HepG2 (cell line): Measurements from ENCODE around the gene MTHFD1L. TPM values are rescaled to one million over a fixed set of nuclear protein-coding genes. Genes with fewer than 3 reads are reported as not detected.

Source experiments
- ASH2L ChIP-seq: fragments of 300-600, 200-600 bp; sonication (generic); IDR thresholded peaks from 2 replicates; pipeline ENCODE4 v1.7.0; 2017; ENCODE audit warnings: low read depth, mild to moderate bottlenecking, moderate library complexity, mixed read lengths, low read length; ENCODE audit not compliant: insufficient read length
- ATF7-NPFF ChIP-seq: sonication (generic); formaldehyde crosslinking; IDR thresholded peaks from 2 replicates; pipeline ENCODE4 v1.8.1; 2023; ENCODE audit warnings: mild to moderate bottlenecking, low read depth, missing genetic modification reagents, moderate library complexity
- CC2D1A ChIP-seq: sonication (generic); formaldehyde crosslinking; IDR thresholded peaks from 2 replicates; pipeline ENCODE4 v1.8.1; 2023; ENCODE audit warnings: mild to moderate bottlenecking, missing genetic modification reagents
- CREM ChIP-seq, 2 experiments: sonication (generic) in 1 of 2; formaldehyde crosslinking in 1 of 2; IDR thresholded peaks; 2 replicates each; pipeline versions ENCODE4 v1.4.0 to v1.6.1; 2016 to 2020; ENCODE audit warnings: antibody characterized with exemption in 1 of 2, mild to moderate bottlenecking in 1 of 2, missing genetic modification reagents in 1 of 2
- GMEB1 ChIP-seq: sonication (generic); formaldehyde crosslinking; IDR thresholded peaks from 2 replicates; pipeline ENCODE4 v1.5.1; 2020; ENCODE audit warnings: missing genetic modification reagents, mild to moderate bottlenecking, borderline replicate concordance
- HOXD1 ChIP-seq: sonication (generic); formaldehyde crosslinking; IDR thresholded peaks from 2 replicates; pipeline ENCODE4 v1.5.0; 2020; ENCODE audit warnings: missing genetic modification reagents
- KLF9 ChIP-seq: IDR thresholded peaks from 2 replicates; pipeline ENCODE4 v1.6.1; 2016; ENCODE audit warnings: low read depth
- MZF1 ChIP-seq: sonication (generic); formaldehyde crosslinking; IDR thresholded peaks from 2 replicates; pipeline ENCODE4 v1.8.1; 2023; ENCODE audit warnings: mild to moderate bottlenecking, missing genetic modification reagents, borderline replicate concordance
- NCOR1 ChIP-seq: fragments of 200-600 bp; sonication (generic); IDR thresholded peaks from 2 replicates; pipeline ENCODE4 v1.7.0; 2017; ENCODE audit warnings: antibody characterized with exemption, low read length, borderline replicate concordance
- POGZ ChIP-seq: sonication (generic); formaldehyde crosslinking; IDR thresholded peaks from 2 replicates; pipeline ENCODE4 v1.4.0; 2020; ENCODE audit warnings: mild to moderate bottlenecking, missing genetic modification reagents
- SALL1 ChIP-seq: sonication (generic); formaldehyde crosslinking; IDR thresholded peaks from 2 replicates; pipeline ENCODE4 v1.8.0; 2022; ENCODE audit warnings: mild to moderate bottlenecking, missing genetic modification reagents
- ZNF331 ChIP-seq: sonication (generic); formaldehyde crosslinking; IDR thresholded peaks from 2 replicates; pipeline ENCODE4 v1.4.0; 2020; ENCODE audit warnings: missing genetic modification reagents
- ZNF335 ChIP-seq: sonication (generic); formaldehyde crosslinking; IDR thresholded peaks from 2 replicates; pipeline ENCODE4 v1.4.0; 2020; ENCODE audit warnings: missing genetic modification reagents
- ZNF337 ChIP-seq: sonication (generic); formaldehyde crosslinking; IDR thresholded peaks from 2 replicates; pipeline ENCODE4 v1.5.1; 2020; ENCODE audit warnings: missing genetic modification reagents, low read depth, mild to moderate bottlenecking, borderline replicate concordance
- ZNF34 ChIP-seq: sonication (generic); formaldehyde crosslinking; IDR thresholded peaks from 2 replicates; pipeline ENCODE4 v1.4.0; 2020; ENCODE audit warnings: mild to moderate bottlenecking, missing genetic modification reagents, borderline replicate concordance
- ZNF446 ChIP-seq: sonication (generic); formaldehyde crosslinking; IDR thresholded peaks from 2 replicates; pipeline ENCODE4 v1.5.0; 2020; ENCODE audit warnings: mild to moderate bottlenecking, missing genetic modification reagents
- ZNF558 ChIP-seq: sonication (generic); formaldehyde crosslinking; IDR thresholded peaks from 2 replicates; pipeline ENCODE4 v1.9.0; 2022; ENCODE audit warnings: mild to moderate bottlenecking, missing genetic modification reagents, borderline replicate concordance
- ZNF841 ChIP-seq: sonication (generic); formaldehyde crosslinking; IDR thresholded peaks from 2 replicates; pipeline ENCODE4 v1.8.1; 2023; ENCODE audit warnings: missing genetic modification reagents, borderline replicate concordance
- polyA plus RNA-seq, 8 experiments: library from polyadenylated mRNA; depleted of rRNA in 3 of 8; stranded (reverse) in 7 of 8; unstranded in 1 of 8; fragments of >200 nt; fragmentation: Illumina TruSeq in 4 of 8; extraction: Trizol in 4 of 8; gene quantifications; 2 replicates each; pipeline versions ENCODE4 v1.2.1 to v1.2.3, GENCODE V29; 2011 to 2016; ENCODE audit warnings: low read depth in 4 of 8, missing spikeins in 1 of 8, mixed read lengths in 1 of 8; ENCODE audit not compliant: insufficient read depth in 1 of 8
- total RNA-seq, 5 experiments: library from RNA; depleted of rRNA; stranded (reverse); fragments of >200 nt; fragmentation: Illumina TruSeq; extraction: Trizol; gene quantifications; 2 replicates each; pipeline ENCODE4 v1.2.3, GENCODE V29; 2016; ENCODE audit warnings: low read depth in 1 of 5
- TF ChIP-seq, protein P1 (sequence below): sonication (generic); formaldehyde crosslinking; IDR thresholded peaks from 2 replicates; pipeline ENCODE4 v1.8.0; 2022; ENCODE audit warnings: missing genetic modification reagents, mild to moderate bottlenecking, inconsistent platforms, borderline replicate concordance
- TF ChIP-seq, protein P2 (sequence below): sonication (generic); formaldehyde crosslinking; IDR thresholded peaks from 2 replicates; pipeline ENCODE4 v1.5.0; 2020; ENCODE audit warnings: mild to moderate bottlenecking, missing genetic modification reagents
- TF ChIP-seq, protein P3 (sequence below): IDR thresholded peaks from 2 replicates; pipeline ENCODE4 v1.6.1; 2016; ENCODE audit warnings: missing genetic modification reagents, missing compliant biosample characterization

MTHFD1L gene
- total and polyA plus RNA-seq, 2 of the 13 experiments (the other 11 are each of a cell fraction or from before 2014, with no cell fraction given) = 24.0 to 39.6 TPM

DNA sequence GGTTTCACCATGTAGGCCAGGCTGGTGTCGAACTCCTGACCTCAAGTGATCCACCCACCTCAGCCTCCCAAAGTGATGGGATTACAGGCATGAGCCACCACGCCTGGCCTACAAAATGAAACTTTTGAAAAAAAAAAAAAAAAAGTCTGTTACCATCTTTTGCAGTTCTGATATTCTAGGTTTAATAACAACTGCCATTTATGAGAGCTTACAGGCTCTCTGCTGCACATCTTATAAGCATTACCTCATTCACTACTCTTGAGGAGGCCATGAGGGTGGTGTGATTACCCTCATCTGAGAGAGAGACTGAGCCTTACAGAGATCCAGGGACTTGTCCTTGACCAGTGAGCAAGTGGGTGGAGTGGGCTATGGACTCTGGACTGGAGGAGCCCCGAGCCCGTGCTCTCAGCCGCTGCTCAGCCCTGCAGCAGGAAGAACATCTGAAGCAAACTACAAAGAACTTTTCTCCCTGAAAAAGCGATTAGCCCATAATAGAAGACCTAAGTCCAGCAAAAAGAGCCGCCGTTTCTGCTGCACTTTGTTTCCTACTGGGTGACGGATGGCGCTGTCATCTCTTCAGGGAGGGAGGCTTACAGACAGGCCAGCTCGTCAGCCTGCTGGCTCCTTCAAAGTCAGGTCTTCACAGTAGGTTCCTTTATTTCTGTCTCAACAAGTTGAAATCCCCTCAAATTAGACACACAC is 254.5 kb downstream of the MTHFD1L start (continued):
- TF ChIP-seq, protein P1, sequence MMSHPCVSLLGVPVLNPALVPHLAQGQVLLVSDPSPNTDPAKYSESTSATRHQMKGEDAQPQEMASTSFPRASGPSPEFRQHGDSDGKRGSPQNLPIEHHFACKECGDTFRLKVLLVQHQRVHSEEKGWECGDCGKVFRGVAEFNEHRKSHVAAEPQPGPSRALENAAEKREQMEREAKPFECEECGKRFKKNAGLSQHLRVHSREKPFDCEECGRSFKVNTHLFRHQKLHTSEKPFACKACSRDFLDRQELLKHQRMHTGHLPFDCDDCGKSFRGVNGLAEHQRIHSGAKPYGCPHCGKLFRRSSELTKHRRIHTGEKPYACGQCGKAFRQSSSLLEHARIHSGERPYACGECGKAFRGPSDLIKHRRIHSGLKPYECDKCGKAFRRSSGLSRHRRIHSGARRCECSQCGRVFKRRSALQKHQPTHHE (CRISPR knock-in tag) = peak; percentile 75; the same call in 1 of the 2 replicates
- TF ChIP-seq ZNF337 (no peak), HOXD1 (CRISPR knock-in tag) (peak; percentile 88), SALL1 (CRISPR knock-in tag) (peak; percentile 99), POGZ (CRISPR knock-in tag) (peak; percentile 92), ASH2L (peak; percentile 91), NCOR1 (peak; percentile 99), ZNF841 (CRISPR knock-in tag) (no peak), ATF7-NPFF (CRISPR knock-in tag) (no peak), MZF1 (CRISPR knock-in tag) (no peak), ZNF335 (peak; percentile 76), GMEB1 (peak; percentile 21; the same call in 1 of the 2 replicates), CC2D1A (no peak), CREM (IDR thresholded peaks at IDR 0.05) (peak; percentile 91), CREM (CRISPR knock-in tag; IDR thresholded peaks at IDR 0.05) (no peak), ZNF558 (CRISPR knock-in tag) (no peak), ZNF34 (CRISPR knock-in tag) (no peak), ZNF446 (CRISPR knock-in tag) (no peak), ZNF331 (peak; percentile 33), KLF9 (CRISPR knock-in tag) (peak; percentile 35)
- TF ChIP-seq, protein P2, sequence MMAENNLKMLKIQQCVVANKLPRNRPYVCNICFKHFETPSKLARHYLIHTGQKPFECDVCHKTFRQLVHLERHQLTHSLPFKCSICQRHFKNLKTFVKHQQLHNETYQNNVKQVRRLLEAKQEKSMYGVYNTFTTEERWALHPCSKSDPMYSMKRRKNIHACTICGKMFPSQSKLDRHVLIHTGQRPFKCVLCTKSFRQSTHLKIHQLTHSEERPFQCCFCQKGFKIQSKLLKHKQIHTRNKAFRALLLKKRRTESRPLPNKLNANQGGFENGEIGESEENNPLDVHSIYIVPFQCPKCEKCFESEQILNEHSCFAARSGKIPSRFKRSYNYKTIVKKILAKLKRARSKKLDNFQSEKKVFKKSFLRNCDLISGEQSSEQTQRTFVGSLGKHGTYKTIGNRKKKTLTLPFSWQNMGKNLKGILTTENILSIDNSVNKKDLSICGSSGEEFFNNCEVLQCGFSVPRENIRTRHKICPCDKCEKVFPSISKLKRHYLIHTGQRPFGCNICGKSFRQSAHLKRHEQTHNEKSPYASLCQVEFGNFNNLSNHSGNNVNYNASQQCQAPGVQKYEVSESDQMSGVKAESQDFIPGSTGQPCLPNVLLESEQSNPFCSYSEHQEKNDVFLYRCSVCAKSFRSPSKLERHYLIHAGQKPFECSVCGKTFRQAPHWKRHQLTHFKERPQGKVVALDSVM (CRISPR knock-in tag) = 0 out of 2 replicates have a peak, but pooled peaks have one; percentile 21
- TF ChIP-seq, protein P3, sequence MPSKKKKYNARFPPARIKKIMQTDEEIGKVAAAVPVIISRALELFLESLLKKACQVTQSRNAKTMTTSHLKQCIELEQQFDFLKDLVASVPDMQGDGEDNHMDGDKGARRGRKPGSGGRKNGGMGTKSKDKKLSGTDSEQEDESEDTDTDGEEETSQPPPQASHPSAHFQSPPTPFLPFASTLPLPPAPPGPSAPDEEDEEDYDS (CRISPR knock-in tag) = no peak
